Sigmoid colon (tissue), 7 donors: ENCODE measurements around the gene PRODH2. TPM values are rescaled to one million over a fixed set of nuclear protein-coding genes. Genes with fewer than 3 reads are reported as not detected.

Experiments used
- DNase-seq: peaks from one replicate; pipeline ENCODE4 v3.0.0-alpha.2; 2019
- H3K27ac ChIP-seq, 4 donors: fragments of 200-600 bp; sonication (generic); one replicate each; pipeline ENCODE4 v1.5.1; 2016 to 2019; ENCODE audit warnings: mild to moderate bottlenecking in 1 of 4
- H3K27me3 ChIP-seq, 3 donors: fragments of 200-600 bp; sonication (generic); one replicate each; pipeline ENCODE4 v1.5.1; 2019; ENCODE audit warnings: mild to moderate bottlenecking in 1 of 3
- H3K36me3 ChIP-seq, 4 donors: fragments of 200-600 bp; sonication (generic); one replicate each; pipeline ENCODE4 v1.5.1; 2016 to 2019
- H3K4me1 ChIP-seq, 4 donors: fragments of 200-600 bp; sonication (generic); one replicate each; pipeline ENCODE4 v1.5.1; 2017 to 2019
- H3K4me3 ChIP-seq, 4 donors: fragments of 200-600 bp; sonication (generic); one replicate each; pipeline ENCODE4 v1.5.1; 2017 to 2019; ENCODE audit warnings: mild to moderate bottlenecking in 2 of 4, moderate library complexity in 1 of 4
- H3K9me3 ChIP-seq, 4 donors: fragments of 200-600 bp in 3 of 4; sonication (generic) in 3 of 4; one replicate each; pipeline versions ENCODE4 v1.5.1 to v1.6.1; 2013 to 2019
- EP300 ChIP-seq, 4 donors: sonication (generic); formaldehyde crosslinking; IDR thresholded peaks; one replicate each; pipeline ENCODE4 v1.6.1; 2017; ENCODE audit warnings: antibody characterized with exemption in 4 of 4
- POLR2A ChIP-seq, 2 donors: fragments of 450-650 bp; IDR thresholded peaks; one replicate each; pipeline ENCODE4 v1.6.1; 2016; ENCODE audit warnings: antibody characterized with exemption in 2 of 2, mild to moderate bottlenecking in 2 of 2, moderate library complexity in 2 of 2
- POLR2AphosphoS5 ChIP-seq, 4 donors: sonication (generic); formaldehyde crosslinking; IDR thresholded peaks; one replicate each; pipeline ENCODE4 v1.6.1; 2017; ENCODE audit warnings: antibody characterized with exemption in 4 of 4
- WGBS, 2 donors: extraction: QIAGEN DNeasy Blood & Tissue Kit; methylation state at CpG; one replicate each; pipeline ENCODE4 v1.1.7; 2013; 5-methylcytosine and 5-hydroxymethylcytosine counted together
- intact Hi-C: fragments of 100-400 bp; cut with DNase I; formaldehyde crosslinking; loops from one replicate; pipeline ENCODE4 v1.15.1; 2023
- polyA plus RNA-seq, 3 donors: library from polyadenylated mRNA; stranded (reverse); fragments of 200-250 nt; gene quantifications; one replicate each; pipeline ENCODE4 v1.2.3, GENCODE V29; 2013
- total RNA-seq, 4 donors: library from RNA; depleted of rRNA; stranded (reverse); fragments of >200 nt; gene quantifications; one replicate each; pipeline ENCODE4 v1.1.0, GENCODE V29; 2016
- TF ChIP-seq, protein P1 (sequence below), 4 experiments: fragments of 450-650 bp in 3 of 4; fragments of 200-600 bp in 1 of 4; IDR thresholded peaks; one replicate each; pipeline ENCODE4 v1.5.1; 2016 to 2019; ENCODE audit warnings: antibody characterized with exemption in 4 of 4, mild to moderate bottlenecking in 3 of 4, moderate library complexity in 2 of 4
- donor health status: healthy with polysubstance abuse.
- donor health status: Bipolar disorder and iron deficiency.
- donor health status: healthy.

Gene PRODH2
- total and polyA plus RNA-seq, 7 donors, result not detected

DNA sequence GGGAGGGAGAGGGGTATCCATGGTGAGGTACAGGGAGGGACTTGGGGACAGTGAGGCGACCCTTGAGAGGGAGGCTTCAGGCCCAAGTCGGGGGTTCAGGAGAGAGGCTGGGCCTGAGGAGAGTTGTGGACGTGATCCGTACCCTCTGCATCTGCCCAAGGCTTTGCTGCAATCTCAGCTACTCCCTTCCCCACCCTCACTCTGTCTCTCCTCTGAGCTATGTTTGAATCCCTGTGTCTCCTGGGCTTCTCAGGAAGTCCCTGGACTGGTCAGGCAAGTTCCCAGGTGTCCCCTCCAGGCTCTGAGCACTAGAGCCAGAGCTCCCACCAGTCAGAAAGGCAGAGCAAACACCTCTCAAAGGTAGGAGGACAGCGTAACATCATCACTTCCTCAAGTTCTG lies 62.5 kb downstream of the PRODH2 start:
- Histone ChIP-seq H3K27me3 (no peaks in the 10 kb centered on the region), H3K4me3 (no peak overlapping the region), H3K27ac (peak overlapping the region; percentile 9 to 99 (median 56)), H3K4me1 (peaks cover 0 to 55% (median 48%) of the 10 kb centered on the region in 4 donors), H3K9me3 (no peaks in the 10 kb centered on the region), H3K36me3 (peaks cover 6 to 25% (median 24%) of the 10 kb centered on the region in 4 donors)
- no peak for TF ChIP-seq POLR2A (IDR thresholded peaks at IDR 0.05)
- TF ChIP-seq EP300 (IDR thresholded peaks at IDR 0.05), result no peak
- TF ChIP-seq POLR2AphosphoS5 (IDR thresholded peaks at IDR 0.05), result no peak
- TF ChIP-seq, protein P1, sequence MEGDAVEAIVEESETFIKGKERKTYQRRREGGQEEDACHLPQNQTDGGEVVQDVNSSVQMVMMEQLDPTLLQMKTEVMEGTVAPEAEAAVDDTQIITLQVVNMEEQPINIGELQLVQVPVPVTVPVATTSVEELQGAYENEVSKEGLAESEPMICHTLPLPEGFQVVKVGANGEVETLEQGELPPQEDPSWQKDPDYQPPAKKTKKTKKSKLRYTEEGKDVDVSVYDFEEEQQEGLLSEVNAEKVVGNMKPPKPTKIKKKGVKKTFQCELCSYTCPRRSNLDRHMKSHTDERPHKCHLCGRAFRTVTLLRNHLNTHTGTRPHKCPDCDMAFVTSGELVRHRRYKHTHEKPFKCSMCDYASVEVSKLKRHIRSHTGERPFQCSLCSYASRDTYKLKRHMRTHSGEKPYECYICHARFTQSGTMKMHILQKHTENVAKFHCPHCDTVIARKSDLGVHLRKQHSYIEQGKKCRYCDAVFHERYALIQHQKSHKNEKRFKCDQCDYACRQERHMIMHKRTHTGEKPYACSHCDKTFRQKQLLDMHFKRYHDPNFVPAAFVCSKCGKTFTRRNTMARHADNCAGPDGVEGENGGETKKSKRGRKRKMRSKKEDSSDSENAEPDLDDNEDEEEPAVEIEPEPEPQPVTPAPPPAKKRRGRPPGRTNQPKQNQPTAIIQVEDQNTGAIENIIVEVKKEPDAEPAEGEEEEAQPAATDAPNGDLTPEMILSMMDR (IDR thresholded peaks at IDR 0.05), result no peak
- peak; percentile 54 for DNase-seq
- WGBS, 2 donors, result 92 to 93% methylated on average over 5 of the region's 5 CpGs
- intact Hi-C loops, result loop anchor here (10.0 kb wide), 1 partner anchor 305 kb away; the partner anchor contains the start of genes THAP8 and WDR62

Other genes starting within 250 kb of the PRODH2 start
- not detected for gene ATP4A, start 249.2 kb downstream of the PRODH2 start, total RNA-seq
- under 1 TPM in 1 of 3 donors, not detected in 2; 0.10 TPM for gene ATP4A, start 249.2 kb downstream of the PRODH2 start, polyA plus RNA-seq
- not detected for gene PMIS2, start 226.7 kb downstream of the PRODH2 start, total RNA-seq
- not detected for gene PMIS2, start 226.7 kb downstream of the PRODH2 start, polyA plus RNA-seq
- 1 to 10 TPM; 4.6 to 9.6 (median 6.1) TPM for gene HAUS5, start 200.1 kb downstream of the PRODH2 start, total RNA-seq
- 10 to 100 TPM in 1 of 3 donors, 1 to 10 TPM in 2; 1.2 to 14.8 (median 1.6) TPM for gene HAUS5, start 200.1 kb downstream of the PRODH2 start, polyA plus RNA-seq
- gene RBM42, start 183.8 kb downstream of the PRODH2 start, total RNA-seq, result 10 to 100 TPM; 43.5 to 61.2 (median 53.2) TPM
- 10 to 100 TPM; 51.3 to 78.3 (median 55.9) TPM for gene RBM42, start 183.8 kb downstream of the PRODH2 start, polyA plus RNA-seq
- 1 to 10 TPM in 2 of 4 donors, under 1 TPM in 1, not detected in 1; 0.55 to 2.3 (median 1.1) TPM for gene ETV2, start 171.1 kb downstream of the PRODH2 start, total RNA-seq
- 1 to 10 TPM; 2.0 to 5.4 (median 4.9) TPM for gene ETV2, start 171.1 kb downstream of the PRODH2 start, polyA plus RNA-seq
- gene COX6B1, start 164.5 kb downstream of the PRODH2 start, total RNA-seq, result 100 to 1,000 TPM; 593 to 780 (median 696) TPM
- 1,000 to 10,000 TPM; 1,177 to 1,718 (median 1,686) TPM for gene COX6B1, start 164.5 kb downstream of the PRODH2 start, polyA plus RNA-seq
- gene UPK1A, start 146.3 kb downstream of the PRODH2 start, total RNA-seq, result under 1 TPM in 1 of 4 donors, not detected in 3; 0.55 TPM
- not detected for gene UPK1A, start 146.3 kb downstream of the PRODH2 start, polyA plus RNA-seq
- not detected for gene ZBTB32, start 108.3 kb downstream of the PRODH2 start, total RNA-seq
- gene ZBTB32, start 108.3 kb downstream of the PRODH2 start, polyA plus RNA-seq, result 1 to 10 TPM in 1 of 3 donors, not detected in 2; 3.1 TPM
- gene KMT2B, start 94.8 kb downstream of the PRODH2 start, total RNA-seq, result 10 to 100 TPM in 3 of 4 donors, 1 to 10 TPM in 1; 6.4 to 27.3 (median 15.3) TPM
- gene KMT2B, start 94.8 kb downstream of the PRODH2 start, polyA plus RNA-seq, result 10 to 100 TPM in 2 of 3 donors, 1 to 10 TPM in 1; 7.4 to 32.2 (median 12.0) TPM
- 10 to 100 TPM in 2 of 4 donors, 1 to 10 TPM in 2; 2.5 to 12.2 (median 8.6) TPM for gene IGFLR1, start 70.4 kb downstream of the PRODH2 start, total RNA-seq
- 10 to 100 TPM in 1 of 3 donors, 1 to 10 TPM in 2; 3.7 to 25.0 (median 9.0) TPM for gene IGFLR1, start 70.4 kb downstream of the PRODH2 start, polyA plus RNA-seq
- gene U2AF1L4, start 67.4 kb downstream of the PRODH2 start, total RNA-seq, result 10 to 100 TPM; 16.3 to 53.5 (median 27.9) TPM
- 10 to 100 TPM; 12.7 to 23.4 (median 16.0) TPM for gene U2AF1L4, start 67.4 kb downstream of the PRODH2 start, polyA plus RNA-seq
- 10 to 100 TPM; 27.8 to 44.9 (median 36.6) TPM for gene PSENEN, start 67.2 kb downstream of the PRODH2 start, total RNA-seq
- 10 to 100 TPM; 48.0 to 72.3 (median 59.4) TPM for gene PSENEN, start 67.2 kb downstream of the PRODH2 start, polyA plus RNA-seq
- gene LIN37, start 64.3 kb downstream of the PRODH2 start, total RNA-seq, result 10 to 100 TPM; 12.5 to 19.1 (median 15.9) TPM
- 10 to 100 TPM in 2 of 3 donors, 1 to 10 TPM in 1; 8.4 to 13.6 (median 11.3) TPM for gene LIN37, start 64.3 kb downstream of the PRODH2 start, polyA plus RNA-seq
- 100 to 1,000 TPM in 3 of 4 donors, 10 to 100 TPM in 1; 59.4 to 275 (median 154) TPM for gene HSPB6, start 55.8 kb downstream of the PRODH2 start, total RNA-seq
- gene HSPB6, start 55.8 kb downstream of the PRODH2 start, polyA plus RNA-seq, result 10 to 100 TPM in 2 of 3 donors, 1 to 10 TPM in 1; 4.4 to 36.6 (median 35.9) TPM
- 1 to 10 TPM; 2.9 to 6.1 (median 5.2) TPM for gene PROSER3, start 54.7 kb downstream of the PRODH2 start, total RNA-seq
- 10 to 100 TPM in 1 of 3 donors, 1 to 10 TPM in 2; 2.4 to 16.5 (median 3.5) TPM for gene PROSER3, start 54.7 kb downstream of the PRODH2 start, polyA plus RNA-seq
- 10 to 100 TPM in 2 of 4 donors, 1 to 10 TPM in 2; 4.4 to 11.9 (median 8.5) TPM for gene ARHGAP33, start 37.3 kb downstream of the PRODH2 start, total RNA-seq
- 10 to 100 TPM in 1 of 3 donors, 1 to 10 TPM in 1, under 1 TPM in 1; 0.60 to 10.6 (median 1.2) TPM for gene ARHGAP33, start 37.3 kb downstream of the PRODH2 start, polyA plus RNA-seq
- gene NPHS1, start 39.7 kb upstream of the PRODH2 start, total RNA-seq, result not detected
- gene NPHS1, start 39.7 kb upstream of the PRODH2 start, polyA plus RNA-seq, result under 1 TPM in 2 of 3 donors, not detected in 1; under 0.01 to 0.35 TPM
- gene KIRREL2, start 44.1 kb upstream of the PRODH2 start, total RNA-seq, result under 1 TPM in 1 of 4 donors, not detected in 3; 0.16 TPM
- under 1 TPM in 2 of 3 donors, not detected in 1; under 0.01 to 0.34 TPM for gene KIRREL2, start 44.1 kb upstream of the PRODH2 start, polyA plus RNA-seq
- 10 to 100 TPM in 1 of 4 donors, 1 to 10 TPM in 3; 3.6 to 11.3 (median 7.0) TPM for gene APLP1, start 55.7 kb upstream of the PRODH2 start, total RNA-seq
- gene APLP1, start 55.7 kb upstream of the PRODH2 start, polyA plus RNA-seq, result 1 to 10 TPM in 1 of 3 donors, not detected in 2; 4.4 TPM
- gene NFKBID, start 87.7 kb upstream of the PRODH2 start, total RNA-seq, result 1 to 10 TPM; 2.5 to 7.8 (median 6.6) TPM
- gene NFKBID, start 87.7 kb upstream of the PRODH2 start, polyA plus RNA-seq, result 1 to 10 TPM; 1.2 to 9.6 (median 4.4) TPM
- 1 to 10 TPM in 3 of 4 donors, not detected in 1; 3.5 to 5.8 (median 3.9) TPM for gene HCST, start 89.7 kb upstream of the PRODH2 start, total RNA-seq
- gene HCST, start 89.7 kb upstream of the PRODH2 start, polyA plus RNA-seq, result 10 to 100 TPM in 2 of 3 donors, 1 to 10 TPM in 1; 2.4 to 36.1 (median 13.9) TPM
- 100 to 1,000 TPM in 3 of 4 donors, 10 to 100 TPM in 1; 71.5 to 172 (median 126) TPM for gene TYROBP, start 95.5 kb upstream of the PRODH2 start, total RNA-seq
- gene TYROBP, start 95.5 kb upstream of the PRODH2 start, polyA plus RNA-seq, result 100 to 1,000 TPM in 2 of 3 donors, 10 to 100 TPM in 1; 95.8 to 211 (median 125) TPM
- 1 to 10 TPM; 4.6 to 7.2 (median 6.6) TPM for gene LRFN3, start 123.5 kb upstream of the PRODH2 start, total RNA-seq
- 1 to 10 TPM; 5.3 to 9.7 (median 6.0) TPM for gene LRFN3, start 123.5 kb upstream of the PRODH2 start, polyA plus RNA-seq
- 100 to 1,000 TPM in 1 of 4 donors, 10 to 100 TPM in 3; 56.2 to 135 (median 68.9) TPM for gene SDHAF1, start 182.3 kb upstream of the PRODH2 start, total RNA-seq
- gene SDHAF1, start 182.3 kb upstream of the PRODH2 start, polyA plus RNA-seq, result 10 to 100 TPM; 19.2 to 28.2 (median 24.0) TPM
- under 1 TPM; 0.28 to 0.82 (median 0.76) TPM for gene SYNE4, start 196.0 kb upstream of the PRODH2 start, total RNA-seq
- 1 to 10 TPM; 3.9 to 7.8 (median 6.0) TPM for gene SYNE4, start 196.0 kb upstream of the PRODH2 start, polyA plus RNA-seq
- 10 to 100 TPM; 19.9 to 31.7 (median 26.6) TPM for gene ALKBH6, start 201.4 kb upstream of the PRODH2 start, total RNA-seq
- 10 to 100 TPM; 12.0 to 24.4 (median 12.5) TPM for gene ALKBH6, start 201.4 kb upstream of the PRODH2 start, polyA plus RNA-seq
- gene CLIP3, start 220.0 kb upstream of the PRODH2 start, total RNA-seq, result 10 to 100 TPM; 22.5 to 53.7 (median 28.3) TPM
- gene CLIP3, start 220.0 kb upstream of the PRODH2 start, polyA plus RNA-seq, result 1 to 10 TPM; 1.2 to 9.7 (median 6.0) TPM
- 10 to 100 TPM; 12.6 to 23.9 (median 18.9) TPM for gene THAP8, start 241.4 kb upstream of the PRODH2 start, total RNA-seq
- 1 to 10 TPM; 5.8 to 9.0 (median 6.5) TPM for gene THAP8, start 241.4 kb upstream of the PRODH2 start, polyA plus RNA-seq
- gene WDR62, start 242.1 kb upstream of the PRODH2 start, total RNA-seq, result 1 to 10 TPM in 1 of 4 donors, under 1 TPM in 3; 0.16 to 1.1 (median 0.32) TPM
- gene WDR62, start 242.1 kb upstream of the PRODH2 start, polyA plus RNA-seq, result 1 to 10 TPM in 1 of 3 donors, under 1 TPM in 2; under 0.01 to 6.8 (median 0.69) TPM